ENCODE measurements around the gene PSMB5. TPM values are rescaled to one million over a fixed set of nuclear protein-coding genes. Genes with fewer than 3 reads are reported as not detected.
"Not testable (repeated sequence)": the region's sequence is repeated elsewhere in the genome, so short reads cannot be mapped to it uniquely, and the experiment has no call there.

PSMB5 gene
- total and polyA plus RNA-seq, 8 donors = 29.6 to 62.9 (median 45.9) TPM

DNA sequence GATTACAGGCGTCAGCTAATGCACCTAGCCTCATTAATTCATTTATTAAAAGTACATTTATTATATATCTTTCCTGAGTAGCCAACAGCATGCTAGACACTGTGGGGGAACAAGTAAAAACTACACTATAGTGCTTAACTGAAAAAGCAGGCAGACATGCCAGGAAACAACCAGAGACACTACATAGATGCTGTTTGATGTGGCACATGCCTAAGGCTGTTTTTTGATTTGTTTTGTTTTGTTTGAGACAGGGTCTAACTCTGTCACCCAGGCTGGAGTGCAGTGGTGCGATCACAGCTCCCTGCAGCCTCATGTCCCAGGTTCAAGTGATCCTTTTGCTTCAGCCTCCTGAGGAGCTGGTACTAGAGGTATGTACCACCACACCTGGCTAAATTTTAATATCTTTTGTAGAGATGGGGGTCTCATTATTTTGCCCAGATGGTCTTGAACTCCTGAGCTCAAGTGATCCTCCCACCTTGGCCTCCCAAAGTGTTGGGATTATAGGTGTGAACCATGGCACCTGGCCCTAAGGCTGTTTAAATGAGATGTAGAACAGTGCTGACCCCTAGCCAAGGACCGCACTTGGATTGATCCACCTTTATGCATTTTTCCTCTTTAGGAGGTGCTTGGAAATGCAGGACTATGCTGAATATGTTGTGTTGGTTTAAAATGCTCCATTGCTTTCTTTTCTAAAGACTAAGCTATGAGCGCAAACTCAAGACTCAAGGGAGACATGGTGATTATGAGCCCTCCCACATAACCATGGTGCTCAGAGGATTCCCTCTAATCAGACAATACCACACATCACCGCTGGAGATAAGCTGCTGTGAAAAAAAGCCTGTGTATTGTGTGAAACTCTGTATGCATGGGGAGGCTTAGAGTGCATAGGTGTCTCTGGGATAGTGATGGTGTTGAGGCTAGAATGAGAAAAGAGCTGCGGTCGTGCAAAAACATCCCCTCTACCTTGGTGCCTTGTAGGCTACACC, 14.3 kb downstream of the PSMB5 start:
- FAIRE-seq (no peak), ATAC-seq (no peak), DNase-seq (no peak)
- H3K36me3 ChIP-seq = peaks cover 0 to 5% (median 3%) of the 10 kb centered on the region in 3 donors
- H3K27me3 ChIP-seq = no peaks in the 10 kb centered on the region
- H3K4me1 ChIP-seq = no peaks in the 10 kb centered on the region
- no peak overlapping the region for H3K4me3 ChIP-seq
- TF ChIP-seq, protein P1, sequence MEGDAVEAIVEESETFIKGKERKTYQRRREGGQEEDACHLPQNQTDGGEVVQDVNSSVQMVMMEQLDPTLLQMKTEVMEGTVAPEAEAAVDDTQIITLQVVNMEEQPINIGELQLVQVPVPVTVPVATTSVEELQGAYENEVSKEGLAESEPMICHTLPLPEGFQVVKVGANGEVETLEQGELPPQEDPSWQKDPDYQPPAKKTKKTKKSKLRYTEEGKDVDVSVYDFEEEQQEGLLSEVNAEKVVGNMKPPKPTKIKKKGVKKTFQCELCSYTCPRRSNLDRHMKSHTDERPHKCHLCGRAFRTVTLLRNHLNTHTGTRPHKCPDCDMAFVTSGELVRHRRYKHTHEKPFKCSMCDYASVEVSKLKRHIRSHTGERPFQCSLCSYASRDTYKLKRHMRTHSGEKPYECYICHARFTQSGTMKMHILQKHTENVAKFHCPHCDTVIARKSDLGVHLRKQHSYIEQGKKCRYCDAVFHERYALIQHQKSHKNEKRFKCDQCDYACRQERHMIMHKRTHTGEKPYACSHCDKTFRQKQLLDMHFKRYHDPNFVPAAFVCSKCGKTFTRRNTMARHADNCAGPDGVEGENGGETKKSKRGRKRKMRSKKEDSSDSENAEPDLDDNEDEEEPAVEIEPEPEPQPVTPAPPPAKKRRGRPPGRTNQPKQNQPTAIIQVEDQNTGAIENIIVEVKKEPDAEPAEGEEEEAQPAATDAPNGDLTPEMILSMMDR (IDR thresholded peaks at IDR 0.05) = no peak
- intact Hi-C loops (cut with DNase I) = no loop called here
- 84 to 90% methylated on average over 7 of the region's 7 CpGs for WGBS, 2 donors
- no peak overlapping the region for H3K27ac ChIP-seq
- no peaks in the 10 kb centered on the region for H3K9me3 ChIP-seq

DNA sequence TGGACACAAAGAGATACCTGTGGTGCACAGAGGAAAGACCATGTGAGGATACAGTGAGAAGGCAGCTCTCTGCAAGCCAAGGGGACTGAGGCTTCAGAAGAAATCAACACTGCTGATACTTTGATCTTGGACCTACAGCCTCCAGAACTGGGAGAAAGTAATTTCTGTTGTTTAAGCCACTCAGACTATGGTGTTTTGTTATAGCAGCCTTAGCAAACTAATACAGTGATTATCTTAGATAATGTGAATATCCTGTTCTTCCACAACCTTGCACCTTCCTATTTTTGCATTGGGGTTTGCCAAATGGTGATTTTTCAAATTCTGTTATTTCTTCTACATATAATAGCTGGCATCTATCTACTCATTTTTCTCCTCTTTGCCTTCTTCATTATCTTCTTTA, 16.6 kb downstream of the PSMB5 start:
- intact Hi-C loops (cut with DNase I) = no loop called here
- no peaks in the 10 kb centered on the region for H3K4me1 ChIP-seq
- no peak overlapping the region for H3K4me3 ChIP-seq
- no peak for DNase-seq
- FAIRE-seq = no peak
- no peaks in the 10 kb centered on the region for H3K27me3 ChIP-seq
- no peaks in the 10 kb centered on the region for H3K36me3 ChIP-seq
- TF ChIP-seq, protein P1 (IDR thresholded peaks at IDR 0.05) = no peak
- no peaks in the 10 kb centered on the region for H3K9me3 ChIP-seq
- H3K27ac ChIP-seq = no peak overlapping the region
- no peak for ATAC-seq

DNA sequence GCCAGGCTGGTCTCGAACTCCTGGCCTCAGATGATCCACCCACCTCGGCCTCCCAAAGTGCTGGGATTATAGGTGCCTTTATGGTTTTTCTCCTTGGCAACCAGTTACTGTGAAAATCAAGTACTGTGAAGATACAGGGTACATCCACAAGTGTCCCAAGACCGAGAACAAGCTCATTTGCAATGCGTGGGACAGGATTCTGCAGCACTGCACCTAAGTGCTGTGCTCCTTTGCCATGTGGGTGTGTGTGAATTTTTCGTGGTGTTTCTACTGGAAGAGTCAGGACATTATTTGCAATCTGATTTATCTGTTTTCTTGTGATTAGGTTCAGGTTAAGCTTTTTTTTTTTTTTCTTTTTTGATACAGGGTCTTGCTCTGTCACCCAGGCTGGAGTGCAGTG, 17.6 kb downstream of the PSMB5 start:
- WGBS, 2 donors = 72 to 83% methylated on average over 5 of the region's 5 CpGs
- no peak overlapping the region for H3K27ac ChIP-seq
- DNase-seq = no peak
- H3K27me3 ChIP-seq = no peaks in the 10 kb centered on the region
- H3K36me3 ChIP-seq = no peaks in the 10 kb centered on the region
- no peaks in the 10 kb centered on the region for H3K9me3 ChIP-seq
- no peak for ATAC-seq
- TF ChIP-seq, protein P1 (IDR thresholded peaks at IDR 0.05) = no peak
- H3K4me1 ChIP-seq = no peaks in the 10 kb centered on the region
- FAIRE-seq = no peak
- no peak overlapping the region for H3K4me3 ChIP-seq
- intact Hi-C loops (cut with DNase I) = no loop called here

DNA sequence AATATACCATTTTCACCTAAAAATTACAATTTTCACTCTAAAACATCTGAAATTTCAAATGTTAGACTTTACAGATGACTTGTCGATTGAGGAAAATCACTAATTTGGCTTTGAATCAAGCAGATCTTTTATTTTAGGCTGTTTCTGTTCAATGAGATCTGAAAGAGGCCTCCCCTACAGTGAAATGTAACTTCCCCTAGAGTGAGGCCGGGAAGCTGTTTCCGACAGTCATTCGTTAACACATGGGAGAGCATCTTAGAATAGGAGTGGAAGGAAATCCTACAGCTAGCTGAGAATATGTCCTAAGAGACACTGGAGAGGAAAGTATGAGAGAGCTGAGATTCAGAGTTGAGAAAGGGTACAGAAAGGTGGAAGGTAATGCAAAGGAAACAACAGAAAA, 19.1 kb downstream of the PSMB5 start:
- intact Hi-C loops (cut with DNase I) = no loop called here
- 86 to 87% methylated on average over 4 of the region's 4 CpGs for WGBS, 2 donors
- no peaks in the 10 kb centered on the region for H3K36me3 ChIP-seq
- ATAC-seq = no peak
- H3K4me3 ChIP-seq = no peak overlapping the region
- TF ChIP-seq, protein P1 (IDR thresholded peaks at IDR 0.05) = no peak
- H3K9me3 ChIP-seq = no peaks in the 10 kb centered on the region
- H3K27me3 ChIP-seq = no peaks in the 10 kb centered on the region
- no peak for FAIRE-seq
- no peak for DNase-seq
- no peak overlapping the region for H3K27ac ChIP-seq
- no peaks in the 10 kb centered on the region for H3K4me1 ChIP-seq

DNA sequence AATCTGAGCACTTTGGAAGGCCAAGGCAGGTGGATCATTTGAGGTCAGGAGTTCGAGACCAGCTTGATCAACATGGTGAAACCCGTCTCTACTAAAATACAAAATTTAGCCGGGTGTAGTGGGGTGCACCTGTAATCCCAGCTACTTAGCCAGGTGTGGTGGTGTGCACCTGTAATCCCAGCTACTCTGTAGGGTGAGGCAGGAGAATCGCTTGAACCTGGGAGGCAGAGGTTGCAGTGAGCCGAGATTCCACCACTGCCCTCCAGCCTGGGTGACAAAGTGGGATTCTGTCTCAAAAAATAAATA, 21.0 kb downstream of the PSMB5 start:
- H3K27ac ChIP-seq; H3K9me3 ChIP-seq; ATAC-seq; H3K27me3 ChIP-seq; intact Hi-C loops (cut with DNase I); H3K4me3 ChIP-seq; H3K4me1 ChIP-seq; FAIRE-seq; DNase-seq; H3K36me3 ChIP-seq: not testable (repeated sequence)
- 84 to 91% methylated on average over 5 of the region's 5 CpGs for WGBS, 2 donors

All from pancreas (tissue), 10 donors.